ENCODE data around the gene TSGA10. TPM values are rescaled to one million over a fixed set of nuclear protein-coding genes. Genes with fewer than 3 reads are reported as not detected.

Gene TSGA10
- total and polyA plus RNA-seq, 2 experiments from 2014 or later = 6.4 to 24.2 TPM

GRCh38 chr2:99088017-99088416 lies 66.7 kb downstream of the TSGA10 start:
- peaks cover 3% of the 10 kb centered on the region; the same call in 2 of the 3 replicates for H3K9me3 Mint-ChIP-seq
- Histone ChIP-seq H4K20me1 (replicated peaks; ENCODE audit: insufficient read depth) (no peaks in the 10 kb centered on the region), H3K27ac (ENCODE audit: low read depth) (no peak overlapping the region), H2AFZ (no peak overlapping the region), H3K79me2 (replicated peaks; ENCODE audit: insufficient read depth) (no peaks in the 10 kb centered on the region), H3F3A (replicated peaks; ENCODE audit: low read depth) (no peaks in the 10 kb centered on the region), H3K9me2 (ENCODE audit: insufficient read depth) (no peaks in the 10 kb centered on the region), H3K4me2 (no peak overlapping the region), H3K4me1 (ENCODE audit: insufficient read depth) (no peaks in the 10 kb centered on the region), H3K27me3 (ENCODE audit: insufficient read depth) (no peaks in the 10 kb centered on the region), H3K36me3 (ENCODE audit: insufficient read depth) (no peaks in the 10 kb centered on the region), H3K4me3 (no peak overlapping the region)
- ATAC-seq = no peak
- peaks cover 7% of the 10 kb centered on the region for H3K27me3 Mint-ChIP-seq (ENCODE audit: insufficient read depth, low read depth, poor library complexity)
- no peak overlapping the region for H3K4me3 Mint-ChIP-seq
- peaks cover 7% of the 10 kb centered on the region; the same call in 2 of the 3 replicates for H3K4me1 Mint-ChIP-seq
- TF ChIP-seq REST (IDR thresholded peaks at IDR 0.05; ENCODE audit: unreplicated experiment) (no peak), CTCF (conservative IDR thresholded peaks at IDR 0.05; ENCODE audit: low read depth in 2 of 2) (no peak), ZNF331 (CRISPR knock-in tag; IDR thresholded peaks at IDR 0.05; ENCODE audit: low read depth) (no peak), ZNF114 (CRISPR knock-in tag; IDR thresholded peaks at IDR 0.05) (no peak), ZNF462 (CRISPR knock-in tag; IDR thresholded peaks at IDR 0.05) (no peak), CREB1 (CRISPR knock-in tag; IDR thresholded peaks at IDR 0.05; ENCODE audit: low read depth) (no peak), JUNB (IDR thresholded peaks at IDR 0.05; ENCODE audit: unreplicated experiment) (no peak), ETS1 (IDR thresholded peaks at IDR 0.05) (no peak), EZH2 (IDR thresholded peaks at IDR 0.05; ENCODE audit: low read depth, unreplicated experiment) (no peak), EZH2phosphoT487 (IDR thresholded peaks at IDR 0.05; ENCODE audit: unreplicated experiment) (no peak), POLR2AphosphoS5 (IDR thresholded peaks at IDR 0.05; ENCODE audit: low read depth) (no peak), STAT1 (IDR thresholded peaks at IDR 0.05; ENCODE audit: unreplicated experiment) (no peak), NANOG (IDR thresholded peaks at IDR 0.05; ENCODE audit: borderline replicate concordance) (no peak)
- no peak for DNase-seq (ENCODE audit: low spot score)
- peaks cover 4% of the 10 kb centered on the region; the same call in 1 of the 3 replicates for H3K36me3 Mint-ChIP-seq (ENCODE audit: low read depth)
- no peak overlapping the region for H3K27ac Mint-ChIP-seq

Measured in GM23338 (cell line).